AG09319 (cell line): ENCODE data around the gene DGKD.

ENCODE experiments used
- DNase-seq: peaks from one replicate; pipeline ENCODE4 v3.0.0-alpha.2; 2010; ENCODE audit warnings: low read depth; ENCODE audit errors: extremely low read depth
- TF ChIP-seq, protein P1 (sequence below): IDR thresholded peaks from 2 replicates; pipeline ENCODE4 v1.5.1; 2011; ENCODE audit warnings: low read depth, mild to moderate bottlenecking, inconsistent platforms, low read length, moderate library complexity

The DGKD gene, protein sequence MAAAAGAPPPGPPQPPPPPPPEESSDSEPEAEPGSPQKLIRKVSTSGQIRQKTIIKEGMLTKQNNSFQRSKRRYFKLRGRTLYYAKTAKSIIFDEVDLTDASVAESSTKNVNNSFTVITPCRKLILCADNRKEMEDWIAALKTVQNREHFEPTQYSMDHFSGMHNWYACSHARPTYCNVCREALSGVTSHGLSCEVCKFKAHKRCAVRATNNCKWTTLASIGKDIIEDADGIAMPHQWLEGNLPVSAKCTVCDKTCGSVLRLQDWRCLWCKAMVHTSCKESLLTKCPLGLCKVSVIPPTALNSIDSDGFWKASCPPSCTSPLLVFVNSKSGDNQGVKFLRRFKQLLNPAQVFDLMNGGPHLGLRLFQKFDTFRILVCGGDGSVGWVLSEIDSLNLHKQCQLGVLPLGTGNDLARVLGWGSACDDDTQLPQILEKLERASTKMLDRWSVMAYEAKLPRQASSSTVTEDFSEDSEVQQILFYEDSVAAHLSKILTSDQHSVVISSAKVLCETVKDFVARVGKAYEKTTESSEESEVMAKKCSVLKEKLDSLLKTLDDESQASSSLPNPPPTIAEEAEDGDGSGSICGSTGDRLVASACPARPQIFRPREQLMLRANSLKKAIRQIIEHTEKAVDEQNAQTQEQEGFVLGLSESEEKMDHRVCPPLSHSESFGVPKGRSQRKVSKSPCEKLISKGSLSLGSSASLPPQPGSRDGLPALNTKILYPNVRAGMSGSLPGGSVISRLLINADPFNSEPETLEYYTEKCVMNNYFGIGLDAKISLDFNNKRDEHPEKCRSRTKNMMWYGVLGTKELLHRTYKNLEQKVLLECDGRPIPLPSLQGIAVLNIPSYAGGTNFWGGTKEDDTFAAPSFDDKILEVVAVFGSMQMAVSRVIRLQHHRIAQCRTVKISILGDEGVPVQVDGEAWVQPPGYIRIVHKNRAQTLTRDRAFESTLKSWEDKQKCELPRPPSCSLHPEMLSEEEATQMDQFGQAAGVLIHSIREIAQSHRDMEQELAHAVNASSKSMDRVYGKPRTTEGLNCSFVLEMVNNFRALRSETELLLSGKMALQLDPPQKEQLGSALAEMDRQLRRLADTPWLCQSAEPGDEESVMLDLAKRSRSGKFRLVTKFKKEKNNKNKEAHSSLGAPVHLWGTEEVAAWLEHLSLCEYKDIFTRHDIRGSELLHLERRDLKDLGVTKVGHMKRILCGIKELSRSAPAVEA

GRCh38 chr2:233353769-233354499, at the start of gene DGKD:
Gene DGKD (plus strand): TSS chr2:233354494. CDS start chr2:233354519, 25 bp downstream.
- TF ChIP-seq, protein P1, sequence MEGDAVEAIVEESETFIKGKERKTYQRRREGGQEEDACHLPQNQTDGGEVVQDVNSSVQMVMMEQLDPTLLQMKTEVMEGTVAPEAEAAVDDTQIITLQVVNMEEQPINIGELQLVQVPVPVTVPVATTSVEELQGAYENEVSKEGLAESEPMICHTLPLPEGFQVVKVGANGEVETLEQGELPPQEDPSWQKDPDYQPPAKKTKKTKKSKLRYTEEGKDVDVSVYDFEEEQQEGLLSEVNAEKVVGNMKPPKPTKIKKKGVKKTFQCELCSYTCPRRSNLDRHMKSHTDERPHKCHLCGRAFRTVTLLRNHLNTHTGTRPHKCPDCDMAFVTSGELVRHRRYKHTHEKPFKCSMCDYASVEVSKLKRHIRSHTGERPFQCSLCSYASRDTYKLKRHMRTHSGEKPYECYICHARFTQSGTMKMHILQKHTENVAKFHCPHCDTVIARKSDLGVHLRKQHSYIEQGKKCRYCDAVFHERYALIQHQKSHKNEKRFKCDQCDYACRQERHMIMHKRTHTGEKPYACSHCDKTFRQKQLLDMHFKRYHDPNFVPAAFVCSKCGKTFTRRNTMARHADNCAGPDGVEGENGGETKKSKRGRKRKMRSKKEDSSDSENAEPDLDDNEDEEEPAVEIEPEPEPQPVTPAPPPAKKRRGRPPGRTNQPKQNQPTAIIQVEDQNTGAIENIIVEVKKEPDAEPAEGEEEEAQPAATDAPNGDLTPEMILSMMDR, result peak; percentile 21
- peak; percentile 2 for DNase-seq

- no peak for DNase-seq
- TF ChIP-seq, protein P1, result no peak
Observed at GRCh38 chr2:233307565-233307964, 46.7 kb upstream of the DGKD start, which contains the start of gene SAG. Gene SAG (plus strand): TSS chr2:233307816. CDS start chr2:233309190, 1,374 bp downstream.

- TF ChIP-seq, protein P1, result no peak
- DNase-seq, result no peak
Observed at GRCh38 chr2:233311241-233311926, 42.9 kb upstream of the DGKD start.

- TF ChIP-seq, protein P1, result no peak
- DNase-seq, result no peak
Observed at GRCh38 chr2:233312874-233313273, 41.4 kb upstream of the DGKD start.

GRCh38 chr2:233314180-233314925, 39.9 kb upstream of the DGKD start:
- TF ChIP-seq, protein P1, result no peak

More at GRCh38 chr2:233314180-233314925, 39.9 kb upstream of the DGKD start:
- no peak for DNase-seq
